Stimulated activated CD8-positive, alpha-beta memory T cell treated with anti-CD3 and anti-CD28 coated beads, Interleukin-12 subunit alpha, Interleukin-12 subunit beta, amount 100 ng/mL, for 4 hours (primary cell): ENCODE data around the gene PTPRK.

Experiments
- DNase-seq: peaks from one replicate; pipeline ENCODE4 v3.0.0-alpha.2; 2020; ENCODE audit warnings: low read depth

Gene PTPRK

DNA sequence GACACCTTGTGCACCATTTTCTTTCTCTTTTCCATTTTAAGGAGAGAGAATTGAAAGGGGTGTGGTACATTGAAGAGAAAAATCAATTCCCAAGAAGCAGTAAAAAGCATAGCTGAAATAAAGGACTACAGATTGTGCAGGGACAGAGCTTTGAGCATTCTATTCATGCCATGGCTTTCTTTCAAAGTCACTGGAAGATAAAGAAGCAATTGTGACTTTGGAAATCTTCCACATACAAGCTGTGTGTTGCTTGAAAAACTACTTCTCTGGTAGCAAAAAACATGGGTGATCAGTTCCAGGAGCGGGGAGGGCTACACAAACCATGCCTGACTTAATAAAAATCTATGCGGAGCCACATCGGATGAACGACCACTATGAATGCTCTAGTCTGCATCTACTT is 389.4 kb downstream of the PTPRK start:
- DNase-seq = no peak

DNA sequence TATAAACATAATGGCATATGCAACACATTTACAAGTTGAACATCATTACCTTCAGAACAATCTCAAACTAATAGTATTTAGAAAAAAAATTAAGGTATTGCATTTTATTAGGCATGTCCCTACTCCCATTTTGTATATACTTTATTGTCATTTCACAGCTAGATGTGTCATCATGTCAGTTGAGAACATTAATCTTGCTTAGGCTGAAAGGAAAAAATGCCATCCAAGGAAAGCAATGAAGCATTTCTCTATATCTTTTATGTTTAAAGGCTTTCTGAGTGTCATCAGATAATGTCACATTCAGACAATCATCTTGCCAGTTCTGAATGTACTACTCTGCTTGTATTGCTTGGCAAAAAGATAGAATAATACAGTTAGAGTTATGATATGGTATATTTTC is 390.7 kb downstream of the PTPRK start:
- no peak for DNase-seq

DNA sequence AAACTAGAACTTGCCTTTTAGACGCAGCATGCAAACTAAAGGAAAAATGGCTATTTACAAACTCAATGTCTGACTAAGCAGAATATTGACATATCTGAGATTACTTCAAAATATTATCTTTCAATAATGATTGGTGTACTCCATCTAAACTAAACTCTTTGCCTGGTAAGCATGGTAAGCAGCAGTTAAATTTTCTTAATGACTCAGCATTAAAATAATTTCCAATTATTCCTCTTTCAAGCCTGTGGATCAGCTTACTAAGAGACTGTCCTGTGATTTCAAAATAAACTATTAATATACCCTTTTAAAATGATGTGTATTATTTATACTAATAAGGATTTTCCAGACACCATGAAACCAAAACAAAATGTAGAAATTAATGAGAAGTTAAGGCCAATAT is 392.7 kb downstream of the PTPRK start:
- no peak for DNase-seq

DNA sequence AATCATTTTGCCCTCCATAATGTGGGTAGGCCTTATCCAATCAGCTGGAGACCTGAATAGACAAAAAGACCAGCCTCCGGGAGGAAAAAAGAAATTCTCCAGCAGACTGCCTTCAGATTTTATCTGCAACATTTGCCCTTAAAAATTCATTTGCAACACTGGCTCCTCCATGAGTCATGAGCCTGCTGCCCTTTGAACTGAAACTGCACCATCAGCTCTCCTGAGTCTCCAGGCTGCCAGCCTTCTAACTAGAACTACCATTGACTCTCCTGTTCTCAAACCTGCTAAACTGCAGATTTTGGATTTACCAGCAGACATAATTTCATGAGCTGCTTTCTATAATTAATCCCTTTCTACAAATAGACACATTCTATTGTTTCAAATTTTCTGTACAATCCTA is 395.7 kb downstream of the PTPRK start:
- no peak for DNase-seq

DNA sequence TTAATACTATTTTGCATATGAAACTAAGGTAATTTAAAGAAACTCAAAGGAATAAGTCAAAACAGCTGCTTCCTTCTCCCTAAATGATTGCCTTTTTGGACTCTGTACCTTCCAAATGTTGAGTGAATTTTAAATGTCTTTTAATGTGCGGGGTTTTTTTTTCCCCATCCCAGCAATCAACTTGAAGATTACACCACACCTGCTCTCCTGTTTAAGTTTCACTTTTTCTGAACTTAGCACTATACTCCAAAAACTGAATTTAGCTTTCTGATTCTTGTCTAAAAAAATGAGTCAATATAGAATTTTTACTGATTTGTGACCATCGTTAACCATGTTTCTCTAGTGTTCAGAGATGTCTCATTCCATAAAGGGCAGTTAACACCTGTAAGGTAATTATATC is 398.8 kb downstream of the PTPRK start:
- DNase-seq = no peak

DNA sequence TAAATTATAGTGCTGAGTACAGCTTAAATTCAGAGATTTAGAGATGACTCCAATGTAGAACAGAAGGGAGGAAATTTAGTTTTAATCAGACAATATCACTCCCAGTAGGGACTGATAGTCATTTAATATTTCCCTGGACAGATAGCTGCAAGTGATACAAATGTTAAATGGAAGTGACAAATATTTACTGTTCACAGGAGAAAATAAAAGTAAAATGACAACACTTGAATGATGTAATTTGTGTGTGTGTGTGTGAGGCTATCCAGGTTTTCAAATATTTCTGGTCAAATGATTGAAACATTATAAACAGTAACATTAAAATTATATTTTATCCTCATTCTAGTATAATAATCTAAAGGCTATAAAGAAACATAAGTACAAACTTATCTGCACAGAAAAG is 399.2 kb downstream of the PTPRK start:
- no peak for DNase-seq

DNA sequence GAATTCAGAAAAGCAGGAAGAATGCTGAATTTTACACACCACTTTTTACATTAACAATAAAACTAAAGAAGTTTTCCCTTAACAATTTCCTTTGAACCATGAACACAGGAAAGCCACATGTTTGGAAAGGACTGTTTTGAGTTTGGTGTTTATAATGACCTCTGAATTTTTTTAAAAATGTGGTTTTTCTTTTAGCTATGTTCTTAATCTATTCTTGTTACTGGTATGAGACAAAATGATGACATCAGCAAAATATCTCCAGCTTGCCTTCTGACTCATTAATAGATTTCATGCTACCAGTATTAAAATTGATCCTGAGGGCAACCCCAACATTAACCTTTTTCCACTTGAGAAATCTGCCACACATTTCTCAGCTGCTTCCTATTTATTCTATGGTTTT is 402.0 kb downstream of the PTPRK start:
- no peak for DNase-seq

DNA sequence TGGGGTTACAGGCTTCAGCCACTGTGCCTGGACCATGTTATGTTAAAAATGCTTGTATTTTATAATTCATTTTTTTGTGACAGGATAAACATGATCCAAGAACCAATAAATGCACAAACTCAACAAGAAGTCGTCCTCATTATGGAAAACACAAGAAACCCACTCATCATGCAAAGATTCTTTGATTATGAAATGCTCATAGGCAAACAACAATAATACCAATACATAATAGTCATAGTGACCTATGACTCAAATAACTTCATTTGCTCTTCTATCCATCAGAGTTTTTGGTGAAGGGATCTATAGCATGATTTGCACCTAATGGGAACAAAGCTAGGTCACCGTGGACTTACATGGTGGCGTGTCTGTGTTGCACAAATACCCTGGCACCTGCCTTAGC is 402.5 kb downstream of the PTPRK start:
- DNase-seq = no peak

DNA sequence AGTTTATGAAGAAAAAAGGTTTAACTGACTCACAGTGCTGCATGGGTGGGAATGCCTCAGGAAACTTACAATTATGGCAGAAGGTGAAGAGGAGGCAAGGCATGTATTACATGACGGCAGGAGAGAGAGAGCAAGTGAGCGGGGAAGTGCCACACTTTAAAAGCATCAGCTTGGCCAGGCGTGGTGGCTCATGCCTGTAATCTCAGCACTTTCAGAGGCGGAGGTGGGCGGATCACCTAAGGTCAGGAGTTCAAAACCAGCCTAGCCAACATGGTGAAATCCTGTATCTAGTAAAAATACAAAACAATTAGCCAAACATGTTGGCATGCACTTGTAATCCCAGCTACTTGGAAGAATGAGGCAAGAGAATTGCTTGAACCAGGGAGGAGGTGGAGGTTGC is 406.2 kb downstream of the PTPRK start:
- DNase-seq = no peak

DNA sequence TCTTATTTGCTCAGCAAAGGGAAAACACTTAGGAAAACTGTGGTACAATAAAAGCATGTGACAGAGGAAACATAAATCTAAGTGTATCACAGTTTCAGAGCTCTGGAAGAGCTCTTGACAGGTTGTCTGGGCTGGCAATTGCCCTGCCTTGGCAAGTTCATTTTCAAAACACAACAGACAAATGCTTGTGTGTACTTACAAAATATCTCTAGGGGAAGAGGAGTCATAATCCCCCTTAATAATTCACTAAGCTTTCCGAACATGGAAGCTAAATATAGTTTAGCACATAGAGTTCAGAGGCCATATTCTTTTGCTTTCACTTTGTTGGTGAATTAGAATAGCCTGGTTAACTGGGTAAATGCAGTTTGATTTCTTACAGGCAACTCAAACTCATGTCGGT is 407.9 kb downstream of the PTPRK start:
- DNase-seq = no peak

DNA sequence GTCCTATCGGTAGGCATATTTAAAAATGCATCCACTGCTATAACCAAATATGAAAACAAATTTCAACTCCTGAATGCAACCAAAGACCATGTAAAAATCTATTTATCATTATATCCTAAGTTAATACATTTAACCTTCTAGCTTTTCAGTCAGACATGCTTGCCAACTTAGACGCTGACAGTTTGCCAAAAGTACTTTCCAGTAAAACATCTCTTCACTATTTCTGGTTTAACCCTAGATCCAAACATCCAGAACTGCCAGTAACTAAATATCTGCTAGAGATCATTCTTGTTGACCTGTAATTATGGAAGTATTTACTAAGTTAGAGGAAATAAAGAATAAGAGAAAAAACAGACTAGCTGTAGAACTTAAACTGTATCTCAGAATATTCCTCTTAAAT is 409.3 kb downstream of the PTPRK start:
- DNase-seq = no peak

DNA sequence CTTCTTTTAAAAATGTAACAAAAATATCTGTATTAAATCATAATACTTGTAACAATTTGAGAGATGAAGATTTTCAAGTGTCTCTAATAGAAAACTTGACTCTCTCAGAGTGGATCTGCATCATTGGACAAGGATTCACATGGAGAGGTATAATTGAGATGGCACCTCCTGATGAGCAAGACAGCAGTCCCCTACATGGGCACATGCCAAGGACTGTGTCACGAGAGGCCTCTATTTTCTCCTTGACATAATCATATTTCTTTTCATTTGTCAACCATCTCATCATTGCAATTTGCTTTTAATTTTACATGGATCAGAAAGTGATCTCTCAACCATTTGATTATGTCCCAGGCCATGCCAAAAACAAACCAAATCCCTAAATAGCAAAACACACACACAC is 412.7 kb downstream of the PTPRK start:
- no peak for DNase-seq

DNA sequence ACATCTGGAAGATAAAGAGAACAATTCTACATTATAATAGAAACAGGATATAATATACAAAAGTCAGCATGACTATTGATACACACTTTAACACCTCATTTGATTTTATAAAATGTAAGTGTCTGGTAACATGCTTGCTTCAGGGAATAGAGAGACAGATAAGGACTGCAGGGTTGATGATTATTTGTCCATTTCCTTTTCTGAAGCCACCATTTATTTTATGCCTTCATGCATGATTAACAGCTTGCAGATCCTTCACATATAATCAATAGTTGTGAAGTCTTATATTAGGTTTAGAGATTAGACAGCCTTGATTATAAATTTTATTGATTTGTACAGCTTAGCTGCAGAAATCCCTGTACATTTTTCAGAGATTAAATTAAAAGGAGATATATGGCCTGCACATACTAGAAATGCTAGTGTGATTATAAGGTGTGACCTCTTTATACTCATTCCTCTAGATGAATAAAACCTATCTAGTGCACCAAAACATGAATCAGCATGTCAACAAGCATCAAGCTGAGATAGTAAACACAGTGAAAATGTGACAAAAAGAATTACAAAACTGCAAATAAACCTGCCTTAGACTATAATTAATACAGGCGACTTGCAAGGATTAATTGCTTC is 420.7 kb downstream of the PTPRK start:
- DNase-seq = no peak

DNA sequence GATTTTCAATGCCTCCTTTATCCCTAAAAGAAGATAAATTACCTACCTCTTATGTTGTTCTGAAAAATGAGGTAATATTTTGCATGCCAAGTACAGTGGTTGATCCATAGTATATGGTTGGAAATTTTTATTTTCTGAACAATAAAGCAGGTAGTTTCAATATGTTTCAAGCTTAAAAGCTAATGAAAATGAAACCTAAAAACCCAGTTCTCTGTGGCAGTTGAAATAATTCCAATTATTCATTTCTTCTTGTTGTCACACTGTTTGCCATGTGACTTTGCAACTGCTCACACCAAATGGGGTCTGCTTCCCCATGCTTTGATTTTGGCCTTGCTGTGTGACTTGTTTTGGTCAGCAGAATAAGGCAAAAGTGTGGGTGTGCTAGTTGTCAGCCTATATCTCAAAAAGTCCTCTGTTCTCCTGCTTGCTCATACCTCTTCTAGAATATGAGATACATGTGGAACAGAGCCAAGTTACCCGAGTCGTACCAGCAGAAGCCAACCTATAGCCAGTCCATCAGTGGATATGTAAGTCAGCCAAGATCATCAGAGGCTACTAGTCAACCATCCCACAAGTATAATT is 422.3 kb downstream of the PTPRK start:
- no peak for DNase-seq

DNA sequence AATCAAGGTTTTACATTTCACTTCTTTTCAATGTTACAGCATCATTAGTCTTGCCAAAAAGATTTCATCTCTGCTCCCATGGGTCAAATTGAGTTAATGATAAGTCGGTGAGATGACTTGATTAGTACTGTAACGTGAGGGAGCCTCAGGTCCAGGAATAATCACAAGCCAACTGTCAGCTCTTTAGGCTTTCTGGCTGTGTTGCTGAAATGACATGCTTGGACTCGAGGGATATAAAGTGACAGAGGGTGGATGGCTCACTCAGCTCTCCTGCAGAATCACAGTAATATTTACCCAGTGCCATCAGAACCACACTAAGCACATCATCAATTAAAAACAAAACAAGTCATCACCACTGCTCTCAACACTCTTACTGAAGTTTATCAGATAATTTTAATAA is 423.4 kb downstream of the PTPRK start:
- DNase-seq = no peak

DNA sequence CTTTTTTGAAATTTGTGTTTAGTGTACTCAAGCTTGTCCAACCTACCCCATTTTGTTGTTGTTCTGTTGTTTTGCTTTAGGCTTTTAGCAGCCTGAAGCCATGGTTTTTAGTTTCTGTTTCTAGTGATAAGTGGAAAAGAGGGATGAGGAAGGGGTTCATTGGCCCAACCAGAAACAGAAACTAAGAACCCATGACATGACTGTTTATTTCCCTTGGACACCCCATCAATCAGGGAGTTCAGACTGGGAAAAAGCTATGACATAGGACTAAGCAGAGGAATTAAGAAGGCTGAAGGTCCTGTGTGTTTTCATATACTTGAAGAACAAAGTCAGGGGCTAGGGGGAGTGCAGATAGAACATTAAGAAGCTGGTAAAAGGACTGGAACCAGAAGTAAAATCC is 425.0 kb downstream of the PTPRK start:
- no peak for DNase-seq

DNA sequence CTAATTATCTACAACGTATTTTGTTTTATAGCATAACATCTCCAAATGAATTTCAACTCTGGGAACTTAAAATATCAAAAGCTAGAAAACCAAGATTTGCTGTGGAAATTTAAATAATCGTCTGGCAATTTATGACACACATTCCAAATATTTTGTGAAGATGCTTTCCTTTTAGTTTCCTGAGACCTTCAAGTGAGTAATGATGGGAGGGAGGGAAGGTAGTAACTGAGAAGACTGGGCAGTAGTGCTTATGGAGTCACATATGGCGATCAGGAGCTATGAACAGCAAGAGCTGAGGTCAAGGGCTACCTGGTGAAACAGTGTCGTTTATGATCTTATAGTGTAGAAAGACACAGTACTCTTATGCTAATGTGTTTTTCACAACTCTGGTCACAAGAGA is 441.4 kb downstream of the PTPRK start:
- no peak for DNase-seq

DNA sequence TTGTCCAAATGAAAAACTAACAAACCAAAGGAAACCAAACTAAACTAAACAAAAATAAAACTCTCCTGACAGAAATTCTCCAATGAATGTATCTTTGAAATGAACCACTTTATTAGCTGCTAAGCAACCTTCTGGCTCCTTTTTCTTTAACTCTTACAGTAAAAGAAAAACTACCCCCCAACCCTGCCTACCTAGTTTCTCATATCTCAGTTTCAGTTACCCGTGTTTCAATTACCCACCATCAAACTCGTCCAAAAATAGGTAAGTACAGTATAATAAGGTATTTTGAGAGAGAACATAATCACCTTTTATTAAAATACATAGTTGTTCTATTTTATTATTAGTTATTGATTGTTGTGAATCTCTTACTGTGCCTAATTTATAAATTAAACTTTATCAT is 442.1 kb downstream of the PTPRK start:
- DNase-seq = no peak

DNA sequence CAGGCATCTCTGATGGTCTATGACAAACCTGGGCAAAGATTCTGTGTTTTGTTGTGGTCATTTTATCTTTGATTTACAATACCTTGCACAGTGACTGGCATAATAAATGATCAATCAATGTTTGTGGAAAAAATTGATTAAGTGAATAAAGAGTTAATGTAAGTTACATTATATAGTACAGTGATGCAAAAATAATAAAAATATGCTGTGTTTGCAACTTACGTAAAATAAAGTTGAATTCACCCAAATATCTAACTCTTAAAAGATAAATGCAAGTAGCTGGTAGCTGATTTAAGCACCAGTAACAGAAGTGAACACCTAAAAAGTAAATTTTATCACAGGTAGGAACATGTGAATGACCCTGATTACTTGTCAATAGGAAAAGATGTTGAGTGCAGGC is 443.6 kb downstream of the PTPRK start:
- DNase-seq = no peak

DNA sequence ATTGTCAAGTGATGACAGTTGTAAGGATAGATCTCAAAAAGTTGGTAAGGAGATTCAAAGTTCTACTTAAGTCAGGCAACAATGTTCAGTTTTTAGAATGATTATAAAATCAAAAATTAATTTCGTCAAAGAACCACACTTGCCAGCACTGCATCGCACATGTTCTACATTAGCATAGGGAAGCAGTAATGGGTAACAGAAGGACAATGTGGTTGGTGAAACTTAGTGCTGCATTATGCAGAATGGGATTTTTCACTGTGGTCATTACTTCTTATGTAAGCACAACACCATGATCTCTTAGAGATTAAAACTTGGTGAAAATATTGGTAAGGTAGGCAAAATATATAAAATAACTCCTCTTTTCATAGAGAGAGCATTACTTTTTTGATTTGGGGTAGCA is 445.8 kb downstream of the PTPRK start:
- no peak for DNase-seq

DNA sequence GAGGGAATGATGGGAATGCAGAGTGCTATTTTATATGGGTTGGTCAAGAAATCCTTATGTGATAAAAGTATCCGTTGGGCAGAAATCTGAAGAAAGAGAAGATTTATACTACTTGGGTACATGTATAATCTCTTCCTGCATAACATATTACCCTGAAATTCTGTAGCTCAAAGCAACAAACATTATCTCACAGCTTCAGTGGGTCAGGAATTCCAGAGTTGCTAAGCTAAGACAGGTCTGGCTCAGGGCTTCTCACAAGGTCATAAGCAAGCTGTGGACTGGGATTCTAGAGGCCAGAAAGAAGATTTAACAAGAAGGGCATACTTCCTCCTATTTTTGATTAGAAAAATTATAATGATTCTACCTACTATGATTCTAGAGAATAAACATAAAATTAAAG is 447.0 kb downstream of the PTPRK start:
- DNase-seq = no peak

DNA sequence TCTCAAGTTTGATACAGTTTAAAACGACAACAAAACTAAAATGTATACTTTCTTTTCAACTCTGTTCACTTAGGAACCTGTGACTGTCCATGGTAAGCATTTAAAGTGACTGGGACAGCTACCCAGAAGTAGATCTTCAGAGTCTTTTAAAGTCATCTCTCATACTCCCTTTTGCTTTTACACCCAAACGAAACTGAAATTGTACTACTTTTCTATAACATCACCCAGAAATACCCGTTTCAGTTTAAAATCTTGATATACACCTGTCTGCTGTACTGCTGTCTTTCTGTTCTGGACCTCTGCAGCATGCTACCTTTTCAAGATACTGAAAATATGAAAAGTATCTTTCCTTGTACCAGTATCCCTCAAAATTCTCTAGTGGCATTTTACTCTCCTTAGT is 449.2 kb downstream of the PTPRK start:
- no peak for DNase-seq

DNA sequence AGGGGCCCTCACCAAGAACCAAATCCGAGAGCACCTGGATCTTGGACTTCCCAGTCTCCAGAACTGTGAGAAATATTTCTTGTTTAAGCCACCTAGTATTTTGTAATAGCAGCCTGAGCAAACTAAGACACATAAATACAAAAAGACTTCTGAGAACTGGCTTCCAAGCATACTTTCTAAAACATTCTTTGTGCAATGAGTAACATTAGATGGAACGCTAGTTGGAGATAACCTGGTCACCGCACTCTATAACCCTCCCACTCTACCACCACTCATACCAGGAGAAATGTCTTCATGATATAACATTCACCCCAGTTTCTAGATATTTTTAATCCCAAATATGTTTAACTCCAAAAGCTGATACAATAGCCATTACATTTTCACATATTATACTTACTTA is 450.0 kb downstream of the PTPRK start:
- DNase-seq = no peak

DNA sequence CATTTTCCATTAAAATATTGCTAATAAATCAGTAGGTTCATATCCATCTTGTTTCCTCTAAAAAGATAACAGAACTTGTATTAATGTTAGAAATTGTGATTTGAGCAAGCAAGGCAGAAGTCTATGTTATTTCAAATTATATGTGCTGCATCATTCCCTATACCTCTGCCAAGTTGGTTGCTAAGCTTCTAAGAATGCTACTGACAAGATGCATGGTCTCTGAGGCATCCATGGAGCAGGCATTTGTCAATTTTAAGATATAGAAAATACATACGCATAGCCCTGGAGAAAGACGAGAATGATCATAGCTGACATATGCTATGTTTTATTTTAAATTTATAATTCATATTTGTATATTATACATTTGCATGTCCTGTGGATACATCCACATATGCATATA is 451.2 kb downstream of the PTPRK start:
- no peak for DNase-seq

DNA sequence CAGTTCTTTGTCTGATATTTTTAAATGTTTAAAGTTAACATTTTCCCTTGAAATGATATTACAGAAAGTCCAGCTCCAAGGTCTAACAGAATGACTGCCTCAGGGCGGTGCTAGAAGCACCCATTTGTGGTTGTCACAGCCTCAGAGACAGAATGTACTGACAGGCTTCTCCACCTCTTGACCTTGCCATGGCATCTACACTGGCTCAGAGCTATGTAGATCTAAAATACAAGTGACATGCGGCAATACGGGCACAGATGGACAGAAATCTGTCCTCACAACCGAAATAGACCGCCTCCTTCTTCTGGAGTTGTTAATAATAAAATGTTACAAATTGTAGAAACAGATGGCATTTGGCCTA is 452.3 kb downstream of the PTPRK start:
- DNase-seq = no peak
